ENCODE measurements around the gene CSPG4.
"Not testable (repeated sequence)": the region's sequence is repeated elsewhere in the genome, so short reads cannot be mapped to it uniquely, and the experiment has no call there.

CSPG4 gene

GRCh38 chr15:75650908-75651809 lies 61.5 kb downstream of the CSPG4 start:
- no peak for DNase-seq (ENCODE audit: low read depth in 2 of 2)

- DNase-seq (ENCODE audit: low read depth in 2 of 2): no peak
These were observed 62.8 kb downstream of the CSPG4 start for GRCh38 chr15:75649848-75650247.

GRCh38 chr15:75649045-75649761 lies 63.4 kb downstream of the CSPG4 start:
- no peak for DNase-seq (ENCODE audit: low read depth in 2 of 2)

GRCh38 chr15:75648156-75649000 lies 64.3 kb downstream of the CSPG4 start:
- no peak for DNase-seq (ENCODE audit: low read depth in 2 of 2)

- peak; percentile 24 to 43 for DNase-seq (ENCODE audit: low read depth in 2 of 2)
These were observed 65.1 kb downstream of the CSPG4 start, which contains the start of gene SNX33 for GRCh38 chr15:75647370-75648155. TSS of gene SNX33 (plus strand) at chr15:75647912. CDS start at chr15:75649103, 1,191 bp downstream.

GRCh38 chr15:75646944-75647364 lies 65.7 kb downstream of the CSPG4 start:
- DNase-seq (ENCODE audit: low read depth in 2 of 2): no peak

GRCh38 chr15:75646112-75646943 lies 66.3 kb downstream of the CSPG4 start:
- DNase-seq (ENCODE audit: low read depth in 2 of 2): no peak

- no peak for DNase-seq (ENCODE audit: low read depth in 2 of 2)
These were observed 68.3 kb downstream of the CSPG4 start for GRCh38 chr15:75644376-75644775.

- no peak for DNase-seq (ENCODE audit: low read depth in 2 of 2)
These were observed 71.0 kb downstream of the CSPG4 start for GRCh38 chr15:75641603-75642002.

GRCh38 chr15:75641179-75641503 lies 71.5 kb downstream of the CSPG4 start:
- DNase-seq (ENCODE audit: low read depth in 2 of 2): no peak

- peak; percentile 11 to 14 for DNase-seq (ENCODE audit: low read depth in 2 of 2)
These were observed 72.0 kb downstream of the CSPG4 start for GRCh38 chr15:75640483-75641178.

GRCh38 chr15:75639709-75640482 lies 72.8 kb downstream of the CSPG4 start, which contains the start of gene IMP3:
TSS of gene IMP3 (minus strand) at chr15:75640224. CDS start at chr15:75640168, 56 bp downstream.
- DNase-seq (ENCODE audit: low read depth in 2 of 2): peak; percentile 83 to 88

- no peak for DNase-seq (ENCODE audit: low read depth in 2 of 2)
These were observed 73.4 kb downstream of the CSPG4 start for GRCh38 chr15:75639191-75639708.

- DNase-seq (ENCODE audit: low read depth in 2 of 2): no peak
These were observed 75.2 kb downstream of the CSPG4 start for GRCh38 chr15:75637245-75638009.

- DNase-seq (ENCODE audit: low read depth in 2 of 2): no peak
These were observed 76.6 kb downstream of the CSPG4 start for GRCh38 chr15:75636026-75636425.

- DNase-seq (ENCODE audit: low read depth in 2 of 2): not testable (repeated sequence)
These were observed 78.7 kb downstream of the CSPG4 start for GRCh38 chr15:75633922-75634321.

GRCh38 chr15:75631935-75632334 lies 80.7 kb downstream of the CSPG4 start:
- DNase-seq (ENCODE audit: low read depth in 2 of 2): no peak

Data from stimulated activated CD8-positive, alpha-beta memory T cell treated with anti-CD3 and anti-CD28 coated beads, Interleukin-2, amount 100 ng/mL, for 1 hour (primary cell).